Mesothelial cell of epicardium (in vitro differentiated cells): ENCODE results near the gene BTN3A1. TPM values are rescaled to one million over a fixed set of nuclear protein-coding genes. Genes with fewer than 3 reads are reported as not detected.

Experiments
- DNase-seq, 2 experiments: peaks; one replicate each; pipeline ENCODE4 v3.0.0; 2021; ENCODE audit warnings: low spot score in 2 of 2; ENCODE audit not compliant: unreplicated experiment in 2 of 2
- H3K27ac Mint-ChIP-seq: 2 replicates; pipeline ENCODE4 v1.8.0; 2021; ENCODE audit warnings: mixed read lengths
- H3K27me3 Mint-ChIP-seq: 2 replicates; pipeline ENCODE4 v1.8.0; 2021; ENCODE audit warnings: low read depth, mixed read lengths
- H3K36me3 Mint-ChIP-seq: 2 replicates; pipeline ENCODE4 v1.8.0; 2021; ENCODE audit warnings: mixed read lengths
- H3K4me1 Mint-ChIP-seq: 2 replicates; pipeline ENCODE4 v1.8.0; 2021; ENCODE audit warnings: mixed read lengths
- H3K4me3 Mint-ChIP-seq: 2 replicates; pipeline ENCODE4 v1.8.0; 2021; ENCODE audit warnings: mild to moderate bottlenecking, moderate library complexity, mixed read lengths
- H3K9me3 Mint-ChIP-seq: 2 replicates; pipeline ENCODE4 v1.8.0; 2021; ENCODE audit warnings: mixed read lengths
- CTCF ChIP-seq: fragments of 200-600 bp; sonication (generic); IDR thresholded peaks from one replicate; pipeline ENCODE4 v1.5.0; 2021; ENCODE audit warnings: antibody characterized with exemption; ENCODE audit not compliant: unreplicated experiment
- total RNA-seq: library from RNA; stranded (reverse); gene quantifications from 3 replicates; pipeline ENCODE4 v1.2.1, GENCODE V29; 2021

Gene BTN3A1
- total RNA-seq, 1 donor from 2014 or later = 39.8 TPM

GRCh38 chr6:26447257-26447656 lies 45.2 kb downstream of the BTN3A1 start:
- Mint-ChIP-seq H3K4me3 (no peak overlapping the region), H3K27ac (no peak overlapping the region), H3K27me3 (peaks cover 17% of the 10 kb centered on the region), H3K9me3 (no peaks in the 10 kb centered on the region), H3K4me1 (peaks cover 12% of the 10 kb centered on the region), H3K36me3 (peaks cover 10% of the 10 kb centered on the region)
- TF ChIP-seq CTCF = no peak
- no peak for DNase-seq

- no peak for DNase-seq
- Mint-ChIP-seq H3K27ac (no peak overlapping the region), H3K4me3 (no peak overlapping the region), H3K4me1 (peaks cover under 1% of the 10 kb centered on the region), H3K36me3 (peaks cover 6% of the 10 kb centered on the region), H3K27me3 (peaks cover 18% of the 10 kb centered on the region), H3K9me3 (no peaks in the 10 kb centered on the region)
- TF ChIP-seq CTCF = no peak
These were observed 48.2 kb downstream of the BTN3A1 start for GRCh38 chr6:26450240-26450639.

GRCh38 chr6:26452631-26453235 lies 50.7 kb downstream of the BTN3A1 start:
- no peak for TF ChIP-seq CTCF
- no peak overlapping the region for H3K27ac Mint-ChIP-seq
- H3K9me3 Mint-ChIP-seq = no peaks in the 10 kb centered on the region
- no peak overlapping the region for H3K4me3 Mint-ChIP-seq
- no peak for DNase-seq
- H3K4me1 Mint-ChIP-seq = peaks cover 11% of the 10 kb centered on the region
- H3K36me3 Mint-ChIP-seq = peaks cover 6% of the 10 kb centered on the region
- peaks cover 18% of the 10 kb centered on the region for H3K27me3 Mint-ChIP-seq

GRCh38 chr6:26454631-26455030 lies 52.6 kb downstream of the BTN3A1 start:
- Mint-ChIP-seq H3K36me3 (peaks cover 8% of the 10 kb centered on the region), H3K9me3 (no peaks in the 10 kb centered on the region), H3K27me3 (peaks cover 11% of the 10 kb centered on the region), H3K27ac (no peak overlapping the region), H3K4me3 (no peak overlapping the region), H3K4me1 (peaks cover 21% of the 10 kb centered on the region)
- no peak for DNase-seq
- no peak for TF ChIP-seq CTCF

- H3K36me3 Mint-ChIP-seq = peaks cover 12% of the 10 kb centered on the region
- peaks cover 30% of the 10 kb centered on the region for H3K4me1 Mint-ChIP-seq
- H3K27ac Mint-ChIP-seq = no peak overlapping the region
- H3K9me3 Mint-ChIP-seq = no peaks in the 10 kb centered on the region
- no peak for TF ChIP-seq CTCF
- H3K4me3 Mint-ChIP-seq = no peak overlapping the region
- no peak for DNase-seq
- H3K27me3 Mint-ChIP-seq = peaks cover 3% of the 10 kb centered on the region
These were observed 53.4 kb downstream of the BTN3A1 start for GRCh38 chr6:26455357-26455970.
